ENCODE results near the gene ABCB1.
"Not testable (repeated sequence)": the region's sequence is repeated elsewhere in the genome, so short reads cannot be mapped to it uniquely, and the experiment has no call there.

The ABCB1 gene

DNA sequence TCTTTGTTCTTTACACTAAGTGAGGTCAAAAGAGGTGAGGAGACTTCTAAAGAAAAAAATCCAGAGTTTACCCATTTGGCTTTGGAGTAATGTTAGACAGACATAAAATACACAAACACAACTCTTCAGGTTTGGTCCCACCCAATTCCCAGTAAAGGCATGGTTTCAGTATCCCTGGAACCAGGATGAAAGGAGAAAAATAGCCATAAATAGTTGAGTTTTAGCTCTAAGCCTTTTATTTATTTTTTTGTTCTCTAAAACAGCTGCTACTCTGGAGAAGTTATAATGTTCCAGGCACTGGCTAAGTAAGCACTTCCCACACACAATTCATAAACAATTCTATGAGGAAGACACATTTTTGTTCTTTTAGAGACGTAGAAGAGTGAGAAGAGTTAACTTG, 4.0 kb downstream of the ABCB1 start:
- H3K4me3 ChIP-seq (ENCODE audit: low read length), result no peak overlapping the region
- no peak for TF ChIP-seq ZNF274 (IDR thresholded peaks at IDR 0.05; ENCODE audit: low read depth, low read length)

DNA sequence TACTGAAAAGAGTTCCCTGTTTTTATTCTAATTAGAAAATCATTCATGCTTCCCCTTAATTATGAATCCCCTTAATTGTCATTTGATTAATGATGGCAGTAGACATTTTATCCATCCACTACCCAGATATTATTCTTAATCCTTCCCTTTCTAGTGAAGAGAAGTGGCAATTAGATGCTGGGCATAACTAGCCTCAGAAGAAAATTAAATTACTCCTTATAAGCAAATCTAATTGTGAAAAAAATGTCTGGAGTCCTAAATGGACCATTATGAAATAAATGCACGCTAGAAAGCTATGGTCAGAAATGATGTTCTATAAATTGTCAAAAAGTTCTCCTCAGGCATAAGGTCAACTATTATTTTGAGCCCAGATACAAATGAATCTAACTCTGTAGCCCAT, 4.5 kb downstream of the ABCB1 start:
- no peak overlapping the region for H3K4me3 ChIP-seq (ENCODE audit: low read length)
- no peak for TF ChIP-seq ZNF274 (IDR thresholded peaks at IDR 0.05; ENCODE audit: low read depth, low read length)

DNA sequence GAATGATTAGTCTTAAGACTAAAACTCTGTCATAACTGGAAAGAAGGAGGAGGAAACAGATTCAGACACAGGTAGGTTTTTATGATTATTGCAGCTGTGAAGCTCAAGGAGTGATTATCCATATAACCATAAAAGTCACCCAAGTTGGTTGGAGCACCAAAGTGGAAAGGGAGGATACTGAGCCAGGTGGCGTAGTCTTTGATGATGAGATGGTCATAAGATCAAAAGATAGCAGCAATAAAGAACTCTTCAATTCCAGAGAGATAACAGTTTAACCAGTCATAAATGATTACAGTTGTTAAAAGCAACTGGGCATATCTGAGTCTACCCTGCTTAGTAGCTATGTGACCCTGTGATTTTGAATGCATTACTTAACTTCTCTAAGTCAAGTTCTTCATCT, 8.4 kb downstream of the ABCB1 start:
- no peak overlapping the region for H3K4me3 ChIP-seq (ENCODE audit: low read length)
- TF ChIP-seq ZNF274 (IDR thresholded peaks at IDR 0.05; ENCODE audit: low read depth, low read length), result no peak

DNA sequence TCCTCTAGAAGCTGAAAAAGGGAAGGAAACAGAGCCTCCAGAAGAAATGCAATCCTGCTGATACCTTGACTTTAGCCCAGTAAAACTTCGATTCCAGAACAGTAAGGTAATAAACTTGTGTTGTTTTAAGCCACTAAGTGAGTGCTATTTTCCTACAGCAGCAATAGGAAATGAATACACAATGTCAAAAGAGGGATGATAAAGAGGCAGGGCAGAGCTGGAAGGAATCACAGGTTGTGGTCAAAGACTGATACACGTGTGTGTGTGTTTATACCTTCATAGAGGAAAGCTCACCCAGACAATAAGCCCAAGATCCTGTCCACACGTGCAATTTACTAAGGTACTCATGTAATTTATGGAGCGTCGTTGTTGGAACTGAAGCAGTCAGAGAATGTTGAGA, 9.5 kb downstream of the ABCB1 start:
- TF ChIP-seq ZNF274 (IDR thresholded peaks at IDR 0.05; ENCODE audit: low read depth, low read length), result no peak
- no peak overlapping the region for H3K4me3 ChIP-seq (ENCODE audit: low read length)

DNA sequence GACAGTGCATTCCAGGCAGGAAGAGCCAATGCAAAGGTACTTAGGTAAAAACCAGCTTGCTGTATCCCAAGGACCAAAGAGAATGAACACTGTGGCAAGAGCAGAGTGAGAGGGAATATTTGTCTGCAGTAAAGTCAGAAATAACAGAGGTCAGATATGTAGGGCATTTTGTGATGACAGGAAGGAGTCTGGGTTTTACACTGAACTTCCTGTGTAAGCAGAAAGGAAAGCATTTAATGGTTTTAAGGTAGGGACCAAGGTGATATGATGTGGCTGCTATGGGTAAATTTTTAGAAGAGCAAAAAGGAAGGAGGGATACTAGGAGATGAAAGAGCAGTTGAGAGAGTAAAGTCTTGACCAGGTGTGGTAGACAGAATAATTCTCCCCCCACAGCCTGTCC, 10.1 kb downstream of the ABCB1 start:
- H3K4me3 ChIP-seq (ENCODE audit: low read length), result no peak overlapping the region
- no peak for TF ChIP-seq ZNF274 (IDR thresholded peaks at IDR 0.05; ENCODE audit: low read depth, low read length)

DNA sequence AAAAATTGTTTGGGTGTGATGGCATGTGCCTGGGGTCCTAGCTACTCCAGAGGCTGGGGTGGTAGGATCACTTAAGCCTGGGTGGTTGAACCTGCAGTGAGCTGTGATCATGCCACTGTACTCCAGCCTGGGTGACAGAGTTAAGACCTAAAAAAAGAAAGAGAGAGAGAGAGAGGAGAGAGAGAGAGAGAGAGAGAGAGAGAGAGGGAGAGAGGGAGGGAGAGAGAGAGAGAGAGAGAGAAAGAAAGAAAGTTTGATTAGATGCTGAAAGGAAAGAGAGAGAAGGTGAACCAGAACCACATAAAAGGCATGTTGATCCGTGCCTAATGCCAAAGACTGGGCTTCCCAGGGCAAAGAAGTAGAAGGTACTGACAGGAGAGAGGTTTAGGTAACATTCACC, 11.1 kb downstream of the ABCB1 start:
- H3K4me3 ChIP-seq (ENCODE audit: low read length), result no peak overlapping the region
- TF ChIP-seq ZNF274 (IDR thresholded peaks at IDR 0.05; ENCODE audit: low read depth, low read length), result no peak

DNA sequence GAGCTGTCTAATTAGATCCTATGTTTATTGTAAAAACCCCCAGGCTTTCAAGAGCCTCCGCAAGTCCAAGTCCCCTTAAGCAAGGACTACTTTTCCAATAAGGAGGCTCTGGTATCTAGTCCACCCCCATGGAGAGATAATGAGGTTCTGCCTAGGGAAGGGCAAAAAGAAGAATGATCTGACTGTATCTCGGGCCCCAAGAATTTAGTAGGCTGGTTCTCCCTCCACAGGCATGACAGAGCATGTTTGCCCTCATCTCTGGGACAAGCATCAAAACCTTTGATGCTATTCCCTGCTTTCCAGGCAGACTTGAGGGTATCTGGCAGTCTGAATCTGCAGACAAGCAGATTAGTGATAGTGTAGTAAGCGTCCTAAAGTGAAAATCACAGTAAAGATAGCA, 19.0 kb downstream of the ABCB1 start:
- TF ChIP-seq ZNF274 (IDR thresholded peaks at IDR 0.05; ENCODE audit: low read depth, low read length), result no peak
- no peak overlapping the region for H3K4me3 ChIP-seq (ENCODE audit: low read length)

DNA sequence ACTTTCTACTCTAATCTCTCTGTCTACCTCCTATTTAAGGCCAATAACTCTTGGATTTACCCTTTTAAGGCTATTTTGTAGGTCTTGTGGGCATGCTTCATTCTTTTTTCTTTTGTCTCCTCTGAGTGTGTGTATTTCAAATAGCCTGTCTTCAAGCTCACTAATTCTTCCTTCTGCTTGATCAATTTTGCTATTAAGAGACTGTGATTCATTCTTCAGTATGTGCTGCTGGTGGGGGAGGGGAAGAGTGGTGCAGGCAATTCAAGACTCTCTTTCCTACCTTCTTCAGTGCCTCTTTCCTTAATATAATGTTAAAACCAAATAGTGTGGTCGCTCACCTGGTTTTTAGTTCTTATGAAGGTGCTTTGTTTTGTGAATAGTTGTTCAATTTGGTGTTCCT, 20.0 kb downstream of the ABCB1 start:
- no peak for TF ChIP-seq ZNF274 (IDR thresholded peaks at IDR 0.05; ENCODE audit: low read depth, low read length)
- H3K4me3 ChIP-seq (ENCODE audit: low read length), result no peak overlapping the region

DNA sequence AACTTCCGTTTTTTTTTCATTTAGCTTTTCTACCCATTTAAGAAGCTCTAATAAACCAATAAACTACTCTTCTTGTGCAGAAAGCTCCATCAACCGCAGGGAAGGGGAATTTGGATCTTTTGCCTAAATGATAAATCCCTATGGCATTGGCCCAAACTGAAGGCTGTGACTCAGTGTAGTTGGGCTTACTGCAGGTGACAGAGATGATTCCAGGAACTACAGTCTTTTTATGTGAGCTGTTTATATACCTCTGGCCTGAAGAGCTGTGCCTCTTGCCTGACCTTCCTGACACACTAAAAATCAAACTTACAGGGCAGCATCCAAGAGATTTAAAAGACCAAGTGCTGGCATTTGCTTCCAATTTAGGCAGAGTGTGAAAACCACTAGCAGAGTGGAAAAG, 25.2 kb downstream of the ABCB1 start:
- TF ChIP-seq ZNF274 (IDR thresholded peaks at IDR 0.05; ENCODE audit: low read depth, low read length), result no peak
- H3K4me3 ChIP-seq (ENCODE audit: low read length), result no peak overlapping the region

DNA sequence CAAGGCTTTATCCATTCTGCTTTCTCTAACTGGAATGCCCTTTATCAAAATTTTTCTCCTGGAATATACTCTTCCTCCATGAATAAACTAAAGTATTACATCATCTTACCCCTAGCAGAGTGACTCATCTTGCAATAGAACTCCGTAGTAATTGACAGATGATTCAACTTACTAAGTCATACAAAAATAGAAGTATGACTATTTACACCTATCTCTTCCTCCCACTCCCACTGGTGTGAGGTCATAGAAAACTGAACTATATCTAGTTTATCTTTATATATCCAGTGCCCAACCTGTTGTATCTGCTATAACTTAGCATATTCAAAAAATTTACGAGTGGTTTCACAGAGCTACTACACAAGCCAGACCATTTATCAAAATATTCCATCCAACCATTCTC, 26.1 kb downstream of the ABCB1 start:
- no peak for TF ChIP-seq ZNF274 (IDR thresholded peaks at IDR 0.05; ENCODE audit: low read depth, low read length)
- H3K4me3 ChIP-seq (ENCODE audit: low read length), result no peak overlapping the region

DNA sequence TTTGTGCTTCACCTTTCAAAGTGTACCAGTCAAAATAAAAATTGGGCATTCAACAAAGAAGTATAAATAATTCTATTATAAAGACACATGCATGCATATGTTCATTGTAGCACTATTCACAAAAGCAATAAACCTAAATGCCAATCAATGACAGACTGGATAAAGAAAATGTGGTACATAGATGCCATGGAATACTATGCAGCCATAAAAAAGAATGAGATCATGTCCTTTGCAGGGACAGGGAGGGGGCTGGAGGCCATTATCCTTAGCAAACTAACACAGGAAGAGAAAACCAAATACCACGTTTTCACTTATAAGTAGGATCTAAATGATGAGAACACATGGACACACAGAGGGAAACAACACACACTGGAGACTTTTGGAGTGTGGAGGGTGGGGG, 28.2 kb downstream of the ABCB1 start:
- H3K4me3 ChIP-seq (ENCODE audit: low read length), result not testable (repeated sequence)

DNA sequence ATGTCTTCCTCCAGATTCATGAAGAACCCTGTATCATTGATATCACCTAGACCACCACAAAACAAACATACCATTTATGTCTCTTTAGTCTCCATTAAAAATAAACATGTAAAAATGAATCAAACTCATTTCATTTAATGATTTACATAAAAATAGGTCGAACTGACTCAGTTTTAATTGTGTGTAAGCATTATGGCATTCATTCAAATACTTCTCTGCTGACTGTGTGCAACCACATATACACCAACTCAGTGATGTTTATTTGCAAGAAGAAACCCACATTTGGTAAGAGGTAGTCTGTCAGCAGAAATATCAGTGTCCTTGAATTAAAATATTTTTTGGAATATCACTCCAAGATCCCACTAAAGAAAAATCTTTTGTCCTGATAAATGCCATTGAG, 30.5 kb downstream of the ABCB1 start:
- H3K4me3 ChIP-seq (ENCODE audit: low read length), result no peak overlapping the region

DNA sequence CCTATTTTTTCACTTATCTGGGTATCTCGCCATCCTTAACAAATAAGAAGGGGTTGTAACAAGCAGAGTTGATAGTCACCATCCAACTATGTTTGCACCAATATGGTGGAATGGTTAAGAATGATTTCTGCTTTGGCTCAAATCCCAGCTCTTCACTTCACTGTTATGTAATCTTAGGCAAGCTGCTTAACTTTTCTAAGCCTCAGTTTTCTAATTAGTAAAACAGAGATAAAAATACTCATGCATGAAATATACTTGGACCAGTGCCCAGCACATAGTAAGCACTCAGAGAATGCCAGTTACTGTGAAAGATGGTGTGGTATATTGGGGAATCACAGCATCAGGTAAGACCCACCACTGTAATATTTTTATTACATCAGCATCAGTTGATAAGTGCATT, 33.6 kb downstream of the ABCB1 start:
- no peak for TF ChIP-seq ZNF274 (IDR thresholded peaks at IDR 0.05; ENCODE audit: low read depth, low read length)
- H3K4me3 ChIP-seq (ENCODE audit: low read length), result no peak overlapping the region

More for the DNA sequence above, 30.5 kb downstream of the ABCB1 start:
- no peak for TF ChIP-seq ZNF274 (IDR thresholded peaks at IDR 0.05; ENCODE audit: low read depth, low read length)

DNA sequence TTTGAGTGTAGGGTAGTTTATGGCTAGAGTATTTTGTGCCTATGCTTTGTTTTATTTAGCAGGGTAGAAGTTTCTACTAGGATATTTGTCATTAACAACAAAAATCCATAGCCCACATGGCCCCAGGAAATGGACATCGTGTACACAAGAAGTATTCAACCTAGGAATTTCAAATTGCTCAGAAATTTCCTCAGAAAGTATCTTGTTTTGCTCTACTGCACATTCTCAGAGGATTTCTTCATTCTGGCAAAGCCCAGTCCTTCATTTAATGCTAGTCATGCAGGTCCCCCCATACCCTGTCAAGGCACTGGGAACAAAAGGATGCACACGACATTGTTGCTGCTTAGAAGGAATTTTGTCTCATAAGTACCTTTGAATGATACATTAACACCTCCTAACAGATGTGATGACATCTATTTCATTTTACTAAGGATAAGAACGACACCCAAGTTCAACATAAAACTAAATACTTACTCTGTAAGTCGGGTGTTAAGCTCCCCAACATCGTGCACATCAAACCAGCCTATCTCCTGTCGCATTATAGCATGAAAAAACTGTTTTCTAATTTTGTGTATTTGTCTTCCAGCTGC, 34.3 kb downstream of the ABCB1 start:
- no peak for TF ChIP-seq ZNF274 (IDR thresholded peaks at IDR 0.05; ENCODE audit: low read depth, low read length)

DNA sequence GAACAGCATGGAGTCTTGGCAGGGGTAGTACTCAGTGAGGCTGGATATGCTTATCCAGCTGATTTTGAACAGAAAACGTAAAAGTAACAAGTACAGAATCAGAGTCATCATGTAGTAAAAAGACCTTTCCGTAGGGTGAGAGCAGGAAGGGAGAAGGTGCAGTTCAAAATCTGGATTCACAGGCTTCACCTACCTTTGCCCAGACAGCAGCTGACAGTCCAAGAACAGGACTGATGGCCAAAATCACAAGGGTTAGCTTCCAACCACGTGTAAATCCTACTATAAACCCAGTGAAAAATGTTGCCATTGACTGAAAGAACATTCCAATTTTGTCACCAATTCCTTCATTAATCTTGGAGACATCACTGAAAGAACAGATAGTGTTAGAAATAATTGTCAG, 34.8 kb downstream of the ABCB1 start:
- no peak for TF ChIP-seq ZNF274 (IDR thresholded peaks at IDR 0.05; ENCODE audit: low read depth, low read length)
- H3K4me3 ChIP-seq (ENCODE audit: low read length), result no peak overlapping the region

More for the DNA sequence above, 34.3 kb downstream of the ABCB1 start:
- no peak overlapping the region for H3K4me3 ChIP-seq (ENCODE audit: low read length)

DNA sequence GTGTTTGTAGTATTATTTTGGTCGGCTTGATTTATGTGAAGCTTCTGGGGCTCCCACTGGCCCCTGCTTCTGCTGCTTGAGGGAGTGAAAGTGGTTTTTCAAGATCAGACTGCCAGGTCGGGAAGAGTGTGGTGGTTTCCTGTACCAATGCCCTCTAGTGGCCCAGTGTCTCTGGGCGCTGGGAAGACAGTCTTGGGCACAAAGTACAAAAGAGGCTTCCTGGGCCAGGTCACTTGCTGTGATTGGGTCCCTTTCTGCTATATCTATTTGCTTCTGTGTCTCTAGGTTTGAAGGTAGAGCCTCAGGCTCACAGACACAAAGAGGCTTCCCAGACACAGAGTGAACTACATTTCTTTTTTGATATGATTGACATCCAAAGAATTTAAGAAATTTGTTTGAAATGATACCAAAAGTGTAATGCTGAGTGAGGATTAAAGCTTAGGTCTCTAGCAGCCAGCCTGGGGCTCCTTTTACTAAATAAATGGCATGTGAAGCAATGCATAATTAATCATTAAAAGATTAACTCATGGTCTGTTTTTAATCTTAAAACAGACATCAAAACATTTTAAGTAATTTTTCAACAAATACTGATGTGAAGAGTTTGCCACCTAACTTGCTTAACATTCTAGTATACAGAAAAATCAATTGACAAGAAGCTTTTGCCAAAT, 36.3 kb downstream of the ABCB1 start:
- no peak overlapping the region for H3K4me3 ChIP-seq (ENCODE audit: low read length)
- no peak for TF ChIP-seq ZNF274 (IDR thresholded peaks at IDR 0.05; ENCODE audit: low read depth, low read length)
